Liver (tissue), 9 donors: Measurements from ENCODE around the gene TMEM79. TPM values are rescaled to one million over a fixed set of nuclear protein-coding genes. Genes with fewer than 3 reads are reported as not detected.

ENCODE experiments used
- DNase-seq: peaks from one replicate; pipeline ENCODE4 v3.0.0-alpha.2; 2017; ENCODE audit warnings: low spot score
- H3K27ac ChIP-seq, 2 donors: one replicate each; pipeline ENCODE4 v1.7.0; 2013; ENCODE audit warnings: inconsistent platforms in 2 of 2, low read length in 2 of 2, control low read depth in 1 of 2, low read depth in 1 of 2, mild to moderate bottlenecking in 1 of 2
- H3K27me3 ChIP-seq, 4 donors: one replicate each; pipeline versions ENCODE4 v1.6.1 to v1.7.0; 2013; ENCODE audit warnings: low read length in 3 of 4, inconsistent platforms in 1 of 4, mild to moderate bottlenecking in 1 of 4, moderate library complexity in 1 of 4; ENCODE audit not compliant: control insufficient read depth in 4 of 4, insufficient read depth in 4 of 4
- H3K36me3 ChIP-seq, 4 donors: one replicate each; pipeline versions ENCODE4 v1.6.1 to v1.7.0; 2013; ENCODE audit warnings: low read length in 3 of 4, mild to moderate bottlenecking in 3 of 4, low read depth in 1 of 4, moderate library complexity in 1 of 4; ENCODE audit not compliant: control insufficient read depth in 4 of 4, insufficient read depth in 3 of 4
- H3K4me1 ChIP-seq, 4 donors: one replicate each; pipeline versions ENCODE4 v1.6.1 to v1.7.0; 2013; ENCODE audit warnings: low read length in 3 of 4, mild to moderate bottlenecking in 3 of 4, moderate library complexity in 1 of 4; ENCODE audit not compliant: control insufficient read depth in 4 of 4, insufficient read depth in 4 of 4
- H3K4me3 ChIP-seq, 3 donors: one replicate each; pipeline versions ENCODE4 v1.6.1 to v1.7.0; 2013; ENCODE audit warnings: low read length in 3 of 3, control low read depth in 1 of 3, low read depth in 1 of 3, mild to moderate bottlenecking in 1 of 3
- H3K9ac ChIP-seq, 2 donors: one replicate each; pipeline ENCODE4 v1.7.0; 2013; ENCODE audit warnings: low read length in 2 of 2, mild to moderate bottlenecking in 2 of 2, moderate library complexity in 2 of 2, control low read depth in 1 of 2, low read depth in 1 of 2
- H3K9me3 ChIP-seq, 4 donors: one replicate each; pipeline versions ENCODE4 v1.6.1 to v1.7.0; 2013; ENCODE audit warnings: low read length in 3 of 4; ENCODE audit not compliant: control insufficient read depth in 4 of 4
- ATF3 ChIP-seq: IDR thresholded peaks from 2 replicates; pipeline ENCODE4 v1.6.1; 2016; ENCODE audit warnings: antibody characterized with exemption
- EGR1 ChIP-seq, 2 donors: IDR thresholded peaks; 2 replicates each; pipeline ENCODE4 v1.6.1; 2016 to 2018; ENCODE audit warnings: antibody characterized with exemption in 2 of 2, low read depth in 2 of 2
- FOXA1 ChIP-seq: IDR thresholded peaks from 2 replicates; pipeline ENCODE4 v1.6.1; 2016; ENCODE audit warnings: antibody characterized with exemption
- FOXA2 ChIP-seq: IDR thresholded peaks from 2 replicates; pipeline ENCODE4 v1.6.1; 2016; ENCODE audit warnings: antibody characterized with exemption
- GABPA ChIP-seq, 2 donors: IDR thresholded peaks in 1 of 2; conservative IDR thresholded peaks in 1 of 2; 2 replicates each; pipeline ENCODE4 v1.6.1; 2016; ENCODE audit warnings: antibody characterized with exemption in 2 of 2, mild to moderate bottlenecking in 1 of 2, moderate library complexity in 1 of 2
- HNF4A ChIP-seq, 2 donors: conservative IDR thresholded peaks; 2 replicates each; pipeline ENCODE4 v1.6.1; 2016; ENCODE audit warnings: antibody characterized with exemption in 2 of 2, mild to moderate bottlenecking in 2 of 2
- HNF4G ChIP-seq: IDR thresholded peaks from 2 replicates; pipeline ENCODE4 v1.6.1; 2016; ENCODE audit warnings: antibody characterized with exemption
- JUND ChIP-seq, 2 donors: IDR thresholded peaks; 2 replicates each; pipeline ENCODE4 v1.6.1; 2016; ENCODE audit warnings: antibody characterized with exemption in 2 of 2
- MAX ChIP-seq: IDR thresholded peaks from 2 replicates; pipeline ENCODE4 v1.6.1; 2016; ENCODE audit warnings: antibody characterized with exemption
- NR2F2 ChIP-seq: IDR thresholded peaks from 2 replicates; pipeline ENCODE4 v1.6.1; 2016; ENCODE audit warnings: antibody characterized with exemption
- RAD21 ChIP-seq, 2 donors: IDR thresholded peaks; 2 replicates each; pipeline ENCODE4 v1.6.1; 2016; ENCODE audit warnings: antibody characterized with exemption in 2 of 2, mild to moderate bottlenecking in 2 of 2
- RXRA ChIP-seq, 2 donors: IDR thresholded peaks; 2 replicates each; pipeline ENCODE4 v1.6.1; 2017 to 2018; ENCODE audit warnings: antibody characterized with exemption in 2 of 2, mild to moderate bottlenecking in 1 of 2
- SP1 ChIP-seq: IDR thresholded peaks from 2 replicates; pipeline ENCODE4 v1.6.1; 2018; ENCODE audit warnings: antibody characterized with exemption, mild to moderate bottlenecking
- TAF1 ChIP-seq: conservative IDR thresholded peaks from 2 replicates; pipeline ENCODE4 v1.6.1; 2016; ENCODE audit warnings: antibody characterized with exemption, mild to moderate bottlenecking
- YY1 ChIP-seq: IDR thresholded peaks from 2 replicates; pipeline ENCODE4 v1.6.1; 2016; ENCODE audit warnings: antibody characterized with exemption, mild to moderate bottlenecking
- ZBTB33 ChIP-seq: IDR thresholded peaks from 2 replicates; pipeline ENCODE4 v1.6.1; 2016; ENCODE audit warnings: antibody characterized with exemption
- polyA plus RNA-seq, 2 donors: library from polyadenylated mRNA; stranded (reverse) in 1 of 2; unstranded in 1 of 2; fragments of 200-250 nt in 1 of 2; fragments of >200 nt in 1 of 2; fragmentation: Nextera tagmentation in 1 of 2; extraction: Ambion mirVana in 1 of 2; gene quantifications; one replicate each; pipeline versions ENCODE4 v1.2.1 to v1.2.3, GENCODE V29; 2013 to 2015
- total RNA-seq, 2 donors: library from RNA; depleted of rRNA; stranded (reverse); fragments of >200 nt; gene quantifications; one replicate each; pipeline ENCODE4 v1.2.3, GENCODE V29; 2014
- TF ChIP-seq, protein P1 (sequence below): fragments of 150-350 bp; IDR thresholded peaks from 2 replicates; pipeline ENCODE4 v1.5.1; 2017; ENCODE audit warnings: improper control_type of control experiment, low read depth, low read length; ENCODE audit not compliant: missing input control
- TF ChIP-seq, protein P2 (sequence below): IDR thresholded peaks from 2 replicates; pipeline ENCODE4 v1.6.1; 2016; ENCODE audit warnings: antibody characterized with exemption, mild to moderate bottlenecking
- donor health status: healthy.
- donor health status: healthy.
- donor health status: healthy.
- donor health status: healthy.
- donor health status: healthy.

The TMEM79 gene
- total and polyA plus RNA-seq, 4 donors = 1.2 to 2.2 (median 1.6) TPM

DNA sequence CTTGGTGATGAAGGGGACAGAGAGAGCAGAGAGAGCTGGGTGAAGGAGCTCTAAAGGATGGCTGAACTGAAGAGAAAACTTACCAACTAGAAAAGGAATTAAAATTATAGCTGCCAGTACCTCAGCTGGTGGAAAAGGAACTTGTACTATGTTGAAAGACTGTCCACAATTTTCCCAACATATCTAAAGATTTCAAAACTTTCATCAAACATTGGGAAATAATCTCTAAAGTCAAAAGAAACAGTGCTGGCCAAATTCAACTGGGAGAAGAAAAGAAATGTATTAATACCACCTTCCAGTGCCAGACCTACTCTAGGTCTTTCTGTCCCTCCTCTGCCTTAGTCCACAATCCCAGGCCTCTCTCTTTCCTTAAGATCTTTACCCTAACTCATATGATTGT lies 7.6 kb upstream of the TMEM79 start:
- no peak for DNase-seq
- Histone ChIP-seq H3K9ac (no peak overlapping the region), H3K9me3 (no peaks in the 10 kb centered on the region), H3K27me3 (no peaks in the 10 kb centered on the region), H3K4me1 (peaks cover 11 to 61% (median 51%) of the 10 kb centered on the region in 4 donors), H3K36me3 (peaks cover 12 to 53% (median 40%) of the 10 kb centered on the region in 4 donors), H3K4me3 (no peak overlapping the region), H3K27ac (peak overlapping the region; percentile 53 to 91)
- TF ChIP-seq HNF4A (conservative IDR thresholded peaks at IDR 0.05) (peak; percentile 79 to 80), TAF1 (no peak), RAD21 (IDR thresholded peaks at IDR 0.05) (peak in 1 of 2 donors; percentile 19), FOXA2 (no peak), ZBTB33 (peak; percentile 52), JUND (IDR thresholded peaks at IDR 0.05) (peak in 1 of 2 donors; percentile 41), RXRA (IDR thresholded peaks at IDR 0.05) (peak; percentile 4 to 50), NR2F2 (no peak), MAX (no peak), HNF4G (no peak), ATF3 (no peak), GABPA (IDR thresholded peaks at IDR 0.05 in 1 of 2, conservative IDR thresholded peaks at IDR 0.05 in 1 of 2) (no peak), FOXA1 (no peak), SP1 (no peak), YY1 (no peak), EGR1 (IDR thresholded peaks at IDR 0.05; ENCODE audit: low read depth in 2 of 2) (no peak)
- TF ChIP-seq, protein P1, sequence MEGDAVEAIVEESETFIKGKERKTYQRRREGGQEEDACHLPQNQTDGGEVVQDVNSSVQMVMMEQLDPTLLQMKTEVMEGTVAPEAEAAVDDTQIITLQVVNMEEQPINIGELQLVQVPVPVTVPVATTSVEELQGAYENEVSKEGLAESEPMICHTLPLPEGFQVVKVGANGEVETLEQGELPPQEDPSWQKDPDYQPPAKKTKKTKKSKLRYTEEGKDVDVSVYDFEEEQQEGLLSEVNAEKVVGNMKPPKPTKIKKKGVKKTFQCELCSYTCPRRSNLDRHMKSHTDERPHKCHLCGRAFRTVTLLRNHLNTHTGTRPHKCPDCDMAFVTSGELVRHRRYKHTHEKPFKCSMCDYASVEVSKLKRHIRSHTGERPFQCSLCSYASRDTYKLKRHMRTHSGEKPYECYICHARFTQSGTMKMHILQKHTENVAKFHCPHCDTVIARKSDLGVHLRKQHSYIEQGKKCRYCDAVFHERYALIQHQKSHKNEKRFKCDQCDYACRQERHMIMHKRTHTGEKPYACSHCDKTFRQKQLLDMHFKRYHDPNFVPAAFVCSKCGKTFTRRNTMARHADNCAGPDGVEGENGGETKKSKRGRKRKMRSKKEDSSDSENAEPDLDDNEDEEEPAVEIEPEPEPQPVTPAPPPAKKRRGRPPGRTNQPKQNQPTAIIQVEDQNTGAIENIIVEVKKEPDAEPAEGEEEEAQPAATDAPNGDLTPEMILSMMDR = no peak
- TF ChIP-seq, protein P2, sequence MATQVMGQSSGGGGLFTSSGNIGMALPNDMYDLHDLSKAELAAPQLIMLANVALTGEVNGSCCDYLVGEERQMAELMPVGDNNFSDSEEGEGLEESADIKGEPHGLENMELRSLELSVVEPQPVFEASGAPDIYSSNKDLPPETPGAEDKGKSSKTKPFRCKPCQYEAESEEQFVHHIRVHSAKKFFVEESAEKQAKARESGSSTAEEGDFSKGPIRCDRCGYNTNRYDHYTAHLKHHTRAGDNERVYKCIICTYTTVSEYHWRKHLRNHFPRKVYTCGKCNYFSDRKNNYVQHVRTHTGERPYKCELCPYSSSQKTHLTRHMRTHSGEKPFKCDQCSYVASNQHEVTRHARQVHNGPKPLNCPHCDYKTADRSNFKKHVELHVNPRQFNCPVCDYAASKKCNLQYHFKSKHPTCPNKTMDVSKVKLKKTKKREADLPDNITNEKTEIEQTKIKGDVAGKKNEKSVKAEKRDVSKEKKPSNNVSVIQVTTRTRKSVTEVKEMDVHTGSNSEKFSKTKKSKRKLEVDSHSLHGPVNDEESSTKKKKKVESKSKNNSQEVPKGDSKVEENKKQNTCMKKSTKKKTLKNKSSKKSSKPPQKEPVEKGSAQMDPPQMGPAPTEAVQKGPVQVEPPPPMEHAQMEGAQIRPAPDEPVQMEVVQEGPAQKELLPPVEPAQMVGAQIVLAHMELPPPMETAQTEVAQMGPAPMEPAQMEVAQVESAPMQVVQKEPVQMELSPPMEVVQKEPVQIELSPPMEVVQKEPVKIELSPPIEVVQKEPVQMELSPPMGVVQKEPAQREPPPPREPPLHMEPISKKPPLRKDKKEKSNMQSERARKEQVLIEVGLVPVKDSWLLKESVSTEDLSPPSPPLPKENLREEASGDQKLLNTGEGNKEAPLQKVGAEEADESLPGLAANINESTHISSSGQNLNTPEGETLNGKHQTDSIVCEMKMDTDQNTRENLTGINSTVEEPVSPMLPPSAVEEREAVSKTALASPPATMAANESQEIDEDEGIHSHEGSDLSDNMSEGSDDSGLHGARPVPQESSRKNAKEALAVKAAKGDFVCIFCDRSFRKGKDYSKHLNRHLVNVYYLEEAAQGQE = no peak
